Right atrium auricular region (tissue), 2 donors: ENCODE results near the gene SYNRG. TPM values are rescaled to one million over a fixed set of nuclear protein-coding genes. Genes with fewer than 3 reads are reported as not detected.

Experiments
- DNase-seq: peaks from one replicate; pipeline ENCODE4 v3.0.0-alpha.2; 2019; ENCODE audit warnings: low spot score
- H3K27ac ChIP-seq, 2 donors: fragments of 200-600 bp; sonication (generic); 1 replicate in 1 of 2; 2 replicates in 1 of 2; pipeline ENCODE4 v1.5.1; 2016 to 2019
- H3K27me3 ChIP-seq, 2 donors: fragments of 200-600 bp; sonication (generic); one replicate each; pipeline versions ENCODE4 v1.5.1 to v1.6.0; 2017 to 2019
- H3K36me3 ChIP-seq: fragments of 200-600 bp; sonication (generic); one replicate; pipeline ENCODE4 v1.5.1; 2016
- H3K4me1 ChIP-seq, 2 donors: fragments of 200-600 bp; sonication (generic); one replicate each; pipeline versions ENCODE4 v1.5.1 to v1.6.0; 2017 to 2019
- H3K4me3 ChIP-seq, 2 donors: fragments of 200-600 bp; sonication (generic); 1 replicate in 1 of 2; 2 replicates in 1 of 2; pipeline ENCODE4 v1.5.1; 2017 to 2019; ENCODE audit warnings: mild to moderate bottlenecking in 1 of 2, moderate library complexity in 1 of 2
- H3K9me3 ChIP-seq, 2 donors: fragments of 200-600 bp; sonication (generic); one replicate each; pipeline ENCODE4 v1.5.1; 2019
- total RNA-seq, 2 donors: library from RNA; depleted of rRNA; stranded (reverse); fragments of >200 nt; gene quantifications; one replicate each; pipeline ENCODE4 v1.1.0, GENCODE V29; 2016
- TF ChIP-seq, protein P1 (sequence below), 2 donors: fragments of 200-600 bp; sonication (generic); IDR thresholded peaks; one replicate each; pipeline ENCODE4 v1.5.1; 2019; ENCODE audit warnings: antibody characterized with exemption in 2 of 2

Gene SYNRG
- total RNA-seq, 2 donors from 2014 or later, result 15.0 to 18.4 TPM

DNA sequence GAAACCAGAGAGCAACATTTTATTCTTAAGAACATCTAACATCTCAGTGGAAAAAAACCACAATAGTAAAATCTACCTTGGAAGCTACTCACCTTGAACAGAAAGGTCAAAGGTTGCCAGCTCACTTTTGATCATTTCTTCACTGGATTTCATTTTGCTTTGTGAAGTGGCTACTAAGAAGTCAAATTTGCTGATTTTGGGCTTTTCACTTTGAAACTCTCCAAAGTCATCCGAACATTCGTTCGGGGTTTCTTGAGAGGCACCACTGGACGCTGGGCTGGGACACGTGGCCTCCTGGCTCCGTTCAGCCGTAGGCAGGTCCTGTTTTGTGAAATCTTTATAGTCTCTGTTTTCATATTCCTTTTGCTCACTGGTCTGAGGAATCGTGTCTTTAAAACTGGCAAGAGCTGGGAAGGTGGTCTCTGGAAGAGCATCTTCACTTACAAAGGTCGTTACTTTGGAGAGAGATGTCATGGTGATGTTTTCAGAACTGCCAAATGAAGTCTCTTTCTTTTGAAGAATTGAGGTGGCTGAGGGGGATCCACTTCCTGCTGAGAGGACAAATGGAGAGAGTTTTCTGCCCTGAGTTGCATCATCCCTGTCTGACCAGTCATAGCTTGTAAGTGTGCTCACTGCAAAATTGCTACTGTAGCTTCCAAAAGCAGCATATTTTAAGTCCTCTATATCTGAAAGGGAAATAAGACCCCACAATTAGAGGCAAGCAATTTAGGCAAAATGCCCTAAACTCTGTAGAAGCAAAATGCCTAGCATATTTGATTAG is 67.1 kb downstream of the SYNRG start:
- H3K4me1 ChIP-seq, result peaks cover 0 to 9% of the 10 kb centered on the region in 2 donors
- TF ChIP-seq, protein P1, sequence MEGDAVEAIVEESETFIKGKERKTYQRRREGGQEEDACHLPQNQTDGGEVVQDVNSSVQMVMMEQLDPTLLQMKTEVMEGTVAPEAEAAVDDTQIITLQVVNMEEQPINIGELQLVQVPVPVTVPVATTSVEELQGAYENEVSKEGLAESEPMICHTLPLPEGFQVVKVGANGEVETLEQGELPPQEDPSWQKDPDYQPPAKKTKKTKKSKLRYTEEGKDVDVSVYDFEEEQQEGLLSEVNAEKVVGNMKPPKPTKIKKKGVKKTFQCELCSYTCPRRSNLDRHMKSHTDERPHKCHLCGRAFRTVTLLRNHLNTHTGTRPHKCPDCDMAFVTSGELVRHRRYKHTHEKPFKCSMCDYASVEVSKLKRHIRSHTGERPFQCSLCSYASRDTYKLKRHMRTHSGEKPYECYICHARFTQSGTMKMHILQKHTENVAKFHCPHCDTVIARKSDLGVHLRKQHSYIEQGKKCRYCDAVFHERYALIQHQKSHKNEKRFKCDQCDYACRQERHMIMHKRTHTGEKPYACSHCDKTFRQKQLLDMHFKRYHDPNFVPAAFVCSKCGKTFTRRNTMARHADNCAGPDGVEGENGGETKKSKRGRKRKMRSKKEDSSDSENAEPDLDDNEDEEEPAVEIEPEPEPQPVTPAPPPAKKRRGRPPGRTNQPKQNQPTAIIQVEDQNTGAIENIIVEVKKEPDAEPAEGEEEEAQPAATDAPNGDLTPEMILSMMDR (IDR thresholded peaks at IDR 0.05), result no peak
- H3K9me3 ChIP-seq, result no peaks in the 10 kb centered on the region
- no peak overlapping the region for H3K4me3 ChIP-seq
- DNase-seq, result no peak
- H3K36me3 ChIP-seq, result peaks cover 56% of the 10 kb centered on the region
- H3K27me3 ChIP-seq, result no peaks in the 10 kb centered on the region
- no peak overlapping the region for H3K27ac ChIP-seq

DNA sequence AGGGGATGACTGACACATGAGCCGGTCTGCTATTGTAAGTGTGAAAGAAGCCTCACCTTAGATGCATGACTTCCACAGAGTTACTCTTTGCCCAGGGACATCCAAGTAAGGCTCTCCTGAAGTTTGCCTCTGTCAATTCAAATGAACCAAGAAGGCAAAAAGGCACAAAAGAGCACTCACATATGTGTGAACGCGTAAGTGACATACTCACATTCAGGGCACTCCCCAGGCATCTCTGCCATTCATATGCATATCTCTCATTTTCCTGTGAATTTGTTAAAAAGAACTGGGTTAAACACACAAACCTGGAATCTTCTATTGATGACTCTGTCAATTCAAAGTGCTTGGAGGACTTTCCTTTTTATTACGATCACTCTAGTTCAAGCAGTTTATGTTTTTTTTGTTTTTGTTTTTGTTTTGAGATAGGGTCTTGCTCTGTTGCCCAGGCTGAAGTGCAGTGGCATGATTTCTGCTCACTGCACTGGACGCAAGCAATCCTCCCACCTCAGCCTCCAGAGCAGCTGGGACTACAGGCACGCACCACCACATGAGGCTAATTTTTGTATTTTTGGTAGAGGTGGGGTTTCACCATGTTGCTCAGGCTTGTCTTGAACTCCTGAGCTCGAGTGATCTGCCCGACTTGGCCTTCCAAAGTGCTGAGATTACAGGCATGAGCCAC is 70.1 kb downstream of the SYNRG start:
- no peaks in the 10 kb centered on the region for H3K4me1 ChIP-seq
- H3K36me3 ChIP-seq, result peaks cover 84% of the 10 kb centered on the region
- no peaks in the 10 kb centered on the region for H3K27me3 ChIP-seq
- DNase-seq, result no peak
- no peak overlapping the region for H3K27ac ChIP-seq
- no peak overlapping the region for H3K4me3 ChIP-seq
- no peaks in the 10 kb centered on the region for H3K9me3 ChIP-seq
- TF ChIP-seq, protein P1 (IDR thresholded peaks at IDR 0.05), result no peak

DNA sequence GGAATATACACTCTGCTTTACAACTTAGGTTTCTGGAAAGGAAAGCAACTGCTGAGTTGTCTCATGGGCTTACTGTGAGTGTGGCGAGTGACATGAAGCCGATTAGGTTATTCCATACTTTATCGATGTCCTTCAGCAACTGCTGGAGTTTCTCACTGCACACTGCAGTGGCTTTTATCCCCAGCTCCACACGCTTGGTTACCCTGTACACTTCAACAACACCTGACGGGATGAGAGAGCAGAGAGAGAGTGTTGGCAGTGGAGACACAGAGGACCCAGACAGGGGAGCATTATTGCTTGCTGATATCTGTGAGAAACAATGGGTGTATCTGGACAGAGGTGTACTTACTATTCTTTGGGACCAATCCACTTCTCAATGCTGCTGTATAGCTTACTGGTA is 73.3 kb downstream of the SYNRG start:
- H3K9me3 ChIP-seq, result no peaks in the 10 kb centered on the region

DNA sequence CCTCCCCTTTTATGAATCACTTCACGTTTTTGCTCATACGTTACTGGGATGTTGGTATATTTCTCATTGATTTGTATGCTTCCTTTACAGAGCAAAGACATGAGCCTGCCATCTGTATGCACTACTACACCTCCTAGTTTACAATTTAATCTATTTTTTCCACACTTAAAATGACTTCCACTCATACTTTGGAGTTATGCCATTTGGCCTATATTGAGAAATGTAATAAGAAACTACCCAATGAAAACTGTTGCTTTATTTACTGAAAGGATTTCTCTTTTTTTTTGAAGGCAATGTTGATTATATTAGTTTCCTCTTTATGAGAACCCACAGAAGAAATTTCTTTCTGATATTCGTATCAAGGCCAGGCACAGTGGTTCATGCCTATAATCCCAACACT is 76.5 kb downstream of the SYNRG start:
- Histone ChIP-seq H3K27me3 (no peaks in the 10 kb centered on the region), H3K27ac (no peak overlapping the region), H3K36me3 (peaks cover 56% of the 10 kb centered on the region), H3K4me3 (no peak overlapping the region), H3K4me1 (no peaks in the 10 kb centered on the region), H3K9me3 (no peaks in the 10 kb centered on the region)
- TF ChIP-seq, protein P1 (IDR thresholded peaks at IDR 0.05), result no peak
- DNase-seq, result no peak

More for the DNA sequence above, 73.3 kb downstream of the SYNRG start:
- H3K36me3 ChIP-seq, result peaks cover 67% of the 10 kb centered on the region
- H3K4me1 ChIP-seq, result no peaks in the 10 kb centered on the region
- DNase-seq, result no peak
- no peaks in the 10 kb centered on the region for H3K27me3 ChIP-seq
- TF ChIP-seq, protein P1 (IDR thresholded peaks at IDR 0.05), result no peak
- no peak overlapping the region for H3K4me3 ChIP-seq
- no peak overlapping the region for H3K27ac ChIP-seq

DNA sequence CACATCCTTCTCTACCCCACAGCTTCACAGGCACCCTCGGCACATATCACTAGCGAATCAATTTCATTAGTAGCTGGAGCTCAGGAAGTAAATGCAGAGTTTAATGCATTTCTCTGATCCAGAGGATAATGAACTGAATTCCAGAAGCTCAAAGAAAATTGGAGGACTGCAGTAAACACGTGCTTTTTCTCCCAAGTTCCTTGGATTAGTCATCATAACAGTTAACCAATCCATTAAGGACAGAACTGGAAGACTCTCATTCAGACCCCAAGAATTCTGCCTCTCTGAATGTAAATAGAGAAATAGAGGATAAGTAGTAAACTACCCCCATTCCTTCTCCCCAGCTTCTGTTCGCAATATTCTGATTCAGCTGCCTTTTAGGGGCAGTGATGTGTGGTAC is 78.8 kb downstream of the SYNRG start:
- H3K36me3 ChIP-seq, result peaks cover 35% of the 10 kb centered on the region
- no peaks in the 10 kb centered on the region for H3K4me1 ChIP-seq

More for the DNA sequence above, 78.8 kb downstream of the SYNRG start:
- Histone ChIP-seq H3K27me3 (no peaks in the 10 kb centered on the region), H3K4me3 (no peak overlapping the region), H3K27ac (no peak overlapping the region), H3K9me3 (no peaks in the 10 kb centered on the region)
- DNase-seq, result no peak
- TF ChIP-seq, protein P1 (IDR thresholded peaks at IDR 0.05), result no peak
